Cardiac fibroblast (primary cell): Measurements from ENCODE around the gene P2RX3.

ENCODE experiments used
- DNase-seq, 2 donors: peaks; one replicate each; pipeline versions ENCODE4 v3.0.0 to v3.0.0-alpha.2; 2010; ENCODE audit warnings: low read depth in 2 of 2
- H3K4me3 ChIP-seq, 2 donors: replicated peaks in 1 of 2; 1 replicate in 1 of 2; 2 replicates in 1 of 2; pipeline ENCODE4 v1.5.1; 2011; ENCODE audit warnings: low read depth in 2 of 2, low read length in 2 of 2, mild to moderate bottlenecking in 2 of 2, moderate library complexity in 1 of 2
- TF ChIP-seq, protein P1 (sequence below): IDR thresholded peaks from one replicate; pipeline ENCODE4 v1.5.1; 2011; ENCODE audit warnings: low read depth, mild to moderate bottlenecking, low read length, inconsistent platforms

P2RX3 gene

DNA sequence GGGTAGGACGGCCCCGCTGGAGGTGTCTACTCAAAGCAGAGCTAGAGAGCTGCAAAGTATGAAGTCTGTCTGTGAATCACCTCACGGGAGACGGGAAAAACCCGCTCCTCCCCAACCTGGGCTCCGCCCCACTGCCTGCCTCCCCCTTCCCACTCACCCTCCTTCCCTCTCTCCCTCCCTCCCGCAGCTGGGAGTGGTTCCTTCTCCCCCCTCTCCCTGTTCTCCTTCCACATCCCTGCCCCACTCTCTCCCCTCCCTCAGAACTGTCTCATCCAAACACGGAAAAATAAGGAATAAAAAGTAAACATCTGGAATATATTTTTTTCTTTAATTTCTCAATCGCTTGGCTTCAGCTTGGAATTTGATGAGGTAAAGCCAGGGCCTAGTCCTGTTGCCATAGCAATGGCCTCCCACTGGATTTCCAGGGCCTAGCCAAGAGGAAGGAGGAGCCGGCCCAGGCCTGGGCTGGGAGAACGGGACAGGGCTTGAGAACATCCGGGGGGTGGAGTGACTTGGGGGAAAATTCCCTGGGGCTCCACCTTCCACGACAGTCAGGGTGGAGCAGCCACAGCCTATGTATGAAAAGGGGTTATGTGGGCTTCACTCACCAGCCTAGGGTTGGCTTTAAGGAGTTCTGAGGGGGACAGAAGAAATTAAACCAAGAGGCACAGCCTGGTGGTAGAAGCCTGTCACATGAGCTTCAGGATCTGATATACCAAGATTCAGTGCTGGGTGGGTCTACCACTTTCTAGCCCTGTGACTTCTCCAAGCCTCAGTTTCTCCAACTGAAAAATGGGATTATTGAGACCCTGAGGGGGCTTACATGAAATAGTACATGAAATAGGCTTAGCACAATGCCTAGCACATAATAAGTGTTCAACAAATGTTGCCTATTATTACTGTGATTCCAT, 15.6 kb upstream of the P2RX3 start:
- DNase-seq: peak; percentile 98 to 99
- TF ChIP-seq, protein P1, sequence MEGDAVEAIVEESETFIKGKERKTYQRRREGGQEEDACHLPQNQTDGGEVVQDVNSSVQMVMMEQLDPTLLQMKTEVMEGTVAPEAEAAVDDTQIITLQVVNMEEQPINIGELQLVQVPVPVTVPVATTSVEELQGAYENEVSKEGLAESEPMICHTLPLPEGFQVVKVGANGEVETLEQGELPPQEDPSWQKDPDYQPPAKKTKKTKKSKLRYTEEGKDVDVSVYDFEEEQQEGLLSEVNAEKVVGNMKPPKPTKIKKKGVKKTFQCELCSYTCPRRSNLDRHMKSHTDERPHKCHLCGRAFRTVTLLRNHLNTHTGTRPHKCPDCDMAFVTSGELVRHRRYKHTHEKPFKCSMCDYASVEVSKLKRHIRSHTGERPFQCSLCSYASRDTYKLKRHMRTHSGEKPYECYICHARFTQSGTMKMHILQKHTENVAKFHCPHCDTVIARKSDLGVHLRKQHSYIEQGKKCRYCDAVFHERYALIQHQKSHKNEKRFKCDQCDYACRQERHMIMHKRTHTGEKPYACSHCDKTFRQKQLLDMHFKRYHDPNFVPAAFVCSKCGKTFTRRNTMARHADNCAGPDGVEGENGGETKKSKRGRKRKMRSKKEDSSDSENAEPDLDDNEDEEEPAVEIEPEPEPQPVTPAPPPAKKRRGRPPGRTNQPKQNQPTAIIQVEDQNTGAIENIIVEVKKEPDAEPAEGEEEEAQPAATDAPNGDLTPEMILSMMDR: no peak
- peak overlapping the region; percentile 86 to 91 for H3K4me3 ChIP-seq

GRCh38 chr11:57323167-57323854, 14.8 kb upstream of the P2RX3 start:
- peak; percentile 47 to 51 for DNase-seq
- peak overlapping the region; percentile 86 to 91 for H3K4me3 ChIP-seq
- TF ChIP-seq, protein P1: no peak

DNA sequence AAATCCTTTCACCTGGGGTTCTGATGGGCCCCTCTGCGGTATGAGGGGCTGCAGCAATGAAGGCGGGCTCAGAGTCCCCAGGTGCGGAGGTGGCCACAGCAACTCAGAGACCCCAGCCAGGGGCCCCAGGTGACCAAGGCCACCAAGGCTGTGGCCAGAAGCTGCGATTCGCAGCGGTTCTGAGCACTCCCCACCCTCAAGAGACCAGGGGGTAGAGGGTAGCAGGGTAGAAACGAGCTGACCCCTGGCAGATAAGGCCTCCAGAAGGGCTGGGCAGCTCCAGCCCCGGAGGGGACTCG, 14.3 kb upstream of the P2RX3 start:
- DNase-seq: no peak
- TF ChIP-seq, protein P1: no peak
- peak overlapping the region; percentile 86 to 91 for H3K4me3 ChIP-seq

DNA sequence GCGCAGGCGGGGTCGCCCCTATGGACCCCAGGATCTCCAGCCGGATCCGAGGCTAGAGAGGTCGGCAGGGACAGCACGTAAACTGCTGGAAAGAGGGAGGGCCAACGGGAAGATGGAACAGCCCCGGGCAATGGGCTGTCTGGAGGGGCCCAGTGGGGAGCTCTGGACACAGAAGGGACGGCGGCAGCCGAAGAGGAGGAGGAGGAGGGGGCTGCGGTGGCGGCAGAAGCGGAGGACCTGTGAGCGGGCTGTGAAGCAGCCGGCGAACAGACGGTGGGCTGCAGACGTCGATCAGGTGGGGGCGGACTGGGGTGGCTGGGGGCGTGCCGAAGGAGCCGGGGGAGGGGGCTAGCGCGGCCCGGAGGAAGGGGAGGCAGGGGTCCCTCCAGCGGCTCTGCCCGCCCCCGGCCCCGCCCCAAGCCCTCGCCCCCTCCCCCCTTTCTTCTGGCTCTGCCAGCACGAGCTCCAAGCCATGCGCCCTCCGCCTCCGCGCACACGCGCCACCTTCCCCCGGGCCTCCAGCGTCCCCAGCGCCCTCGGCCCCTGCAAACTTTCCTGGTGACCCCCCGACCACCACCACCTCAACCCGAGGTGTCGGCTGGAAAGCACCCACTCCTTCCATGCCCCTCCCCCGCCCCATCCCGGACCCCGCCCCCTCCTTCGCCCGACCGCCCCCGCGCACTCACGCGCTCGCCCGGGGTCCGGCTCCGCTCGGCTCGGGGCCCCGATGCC, 13.8 kb upstream of the P2RX3 start:
- TF ChIP-seq, protein P1: no peak
- DNase-seq: peak; percentile 40 to 68
- peak overlapping the region; percentile 86 to 91 for H3K4me3 ChIP-seq

DNA sequence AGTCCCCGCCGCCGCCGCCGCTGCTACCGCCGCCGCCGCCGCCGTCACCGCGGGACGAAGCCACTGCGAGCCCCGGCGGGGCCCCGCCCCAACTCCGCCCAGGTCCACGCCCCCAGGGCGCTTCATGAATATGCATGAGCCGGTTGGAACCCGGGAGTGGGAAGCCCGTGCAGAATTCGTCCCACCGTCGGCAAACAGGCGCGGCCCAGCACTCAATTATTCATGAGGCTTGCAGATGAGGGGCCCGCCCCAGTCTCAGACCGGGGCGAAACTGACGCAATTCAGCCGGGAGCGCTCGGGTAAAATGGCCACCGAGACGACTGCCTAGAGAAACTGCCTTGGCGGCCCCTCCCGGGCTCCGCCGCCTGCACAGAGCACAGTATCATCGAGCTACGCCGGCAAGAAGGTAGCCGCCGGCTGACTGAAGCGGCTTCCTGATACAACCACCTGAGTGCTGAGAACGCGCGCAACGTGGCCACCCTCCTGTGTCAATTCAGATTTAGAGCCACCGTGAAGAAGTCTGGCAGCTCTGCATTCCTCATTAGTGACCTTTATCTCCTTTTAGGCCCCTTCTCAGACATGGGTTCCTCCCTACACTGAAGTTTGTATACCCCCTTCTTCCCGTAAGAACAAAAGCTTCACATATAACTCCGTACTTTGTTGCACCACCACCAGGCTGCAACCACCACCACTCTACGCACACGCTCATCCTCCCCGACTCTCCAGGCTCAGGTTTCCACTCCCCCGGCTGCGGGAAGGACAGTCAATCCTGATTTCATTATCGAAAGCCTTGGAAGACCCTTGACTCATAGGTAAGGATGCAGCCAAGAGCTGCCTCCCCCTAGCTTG, 13.0 kb upstream of the P2RX3 start, which contains the start of gene TNKS1BP1:
TSS of gene TNKS1BP1 (minus strand) at position 67 of the 849 bp plus-strand sequence. CDS start 3,067 bp downstream, outside the sequence.
- DNase-seq: peak; percentile 98
- peak within 1 kb of the TSS; percentile 86 to 91 for H3K4me3 ChIP-seq
- TF ChIP-seq, protein P1: no peak

- peak in 1 of 2 donors; percentile 71 for DNase-seq
Observed at GRCh38 chr11:57325735-57326048, 12.5 kb upstream of the P2RX3 start.

More at GRCh38 chr11:57325735-57326048, 12.5 kb upstream of the P2RX3 start:
- TF ChIP-seq, protein P1: no peak
- H3K4me3 ChIP-seq: peak overlapping the region; percentile 47 to 91
